ENCODE results near the gene ALDH18A1.

The ALDH18A1 gene

DNA sequence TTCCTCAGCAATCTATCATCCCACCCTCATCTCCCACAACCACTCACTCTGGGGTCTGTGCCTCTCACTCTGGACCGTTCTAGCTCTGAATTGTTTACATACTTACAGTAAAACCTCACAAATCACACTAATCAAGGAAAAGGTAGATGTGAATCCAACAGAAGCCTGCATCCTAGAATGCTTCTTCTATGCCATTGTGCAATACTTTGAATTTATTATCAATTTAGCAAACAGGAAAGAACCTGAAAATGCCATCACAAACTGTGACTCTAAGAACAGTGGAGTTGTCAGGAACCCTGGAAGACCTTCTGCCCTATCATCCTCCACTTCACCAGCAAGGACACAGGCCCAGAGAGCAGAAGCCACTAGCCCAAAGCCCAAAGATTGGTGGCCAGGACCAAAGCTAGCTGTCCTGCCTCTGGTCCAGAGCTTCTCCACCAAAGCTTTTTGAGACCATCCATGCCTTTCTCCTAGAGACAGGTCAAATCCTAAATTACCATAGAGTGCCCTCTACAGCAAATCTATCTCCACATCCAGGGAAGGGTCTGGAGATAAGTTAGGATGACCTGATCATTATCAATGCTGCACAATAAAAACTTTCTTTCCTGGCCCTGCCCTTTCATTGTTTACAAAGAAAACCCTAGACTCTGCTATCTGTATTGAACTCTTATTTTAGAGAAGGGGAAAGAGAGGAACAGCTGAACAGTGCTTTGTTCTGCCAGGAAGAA lies 97.8 kb downstream of the ALDH18A1 start:
- TF ChIP-seq, protein P1, sequence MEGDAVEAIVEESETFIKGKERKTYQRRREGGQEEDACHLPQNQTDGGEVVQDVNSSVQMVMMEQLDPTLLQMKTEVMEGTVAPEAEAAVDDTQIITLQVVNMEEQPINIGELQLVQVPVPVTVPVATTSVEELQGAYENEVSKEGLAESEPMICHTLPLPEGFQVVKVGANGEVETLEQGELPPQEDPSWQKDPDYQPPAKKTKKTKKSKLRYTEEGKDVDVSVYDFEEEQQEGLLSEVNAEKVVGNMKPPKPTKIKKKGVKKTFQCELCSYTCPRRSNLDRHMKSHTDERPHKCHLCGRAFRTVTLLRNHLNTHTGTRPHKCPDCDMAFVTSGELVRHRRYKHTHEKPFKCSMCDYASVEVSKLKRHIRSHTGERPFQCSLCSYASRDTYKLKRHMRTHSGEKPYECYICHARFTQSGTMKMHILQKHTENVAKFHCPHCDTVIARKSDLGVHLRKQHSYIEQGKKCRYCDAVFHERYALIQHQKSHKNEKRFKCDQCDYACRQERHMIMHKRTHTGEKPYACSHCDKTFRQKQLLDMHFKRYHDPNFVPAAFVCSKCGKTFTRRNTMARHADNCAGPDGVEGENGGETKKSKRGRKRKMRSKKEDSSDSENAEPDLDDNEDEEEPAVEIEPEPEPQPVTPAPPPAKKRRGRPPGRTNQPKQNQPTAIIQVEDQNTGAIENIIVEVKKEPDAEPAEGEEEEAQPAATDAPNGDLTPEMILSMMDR (IDR thresholded peaks at IDR 0.05; ENCODE audit: low read depth, low read length), result no peak
- H3K4me3 ChIP-seq (ENCODE audit: low read depth, low read length), result no peak overlapping the region

DNA sequence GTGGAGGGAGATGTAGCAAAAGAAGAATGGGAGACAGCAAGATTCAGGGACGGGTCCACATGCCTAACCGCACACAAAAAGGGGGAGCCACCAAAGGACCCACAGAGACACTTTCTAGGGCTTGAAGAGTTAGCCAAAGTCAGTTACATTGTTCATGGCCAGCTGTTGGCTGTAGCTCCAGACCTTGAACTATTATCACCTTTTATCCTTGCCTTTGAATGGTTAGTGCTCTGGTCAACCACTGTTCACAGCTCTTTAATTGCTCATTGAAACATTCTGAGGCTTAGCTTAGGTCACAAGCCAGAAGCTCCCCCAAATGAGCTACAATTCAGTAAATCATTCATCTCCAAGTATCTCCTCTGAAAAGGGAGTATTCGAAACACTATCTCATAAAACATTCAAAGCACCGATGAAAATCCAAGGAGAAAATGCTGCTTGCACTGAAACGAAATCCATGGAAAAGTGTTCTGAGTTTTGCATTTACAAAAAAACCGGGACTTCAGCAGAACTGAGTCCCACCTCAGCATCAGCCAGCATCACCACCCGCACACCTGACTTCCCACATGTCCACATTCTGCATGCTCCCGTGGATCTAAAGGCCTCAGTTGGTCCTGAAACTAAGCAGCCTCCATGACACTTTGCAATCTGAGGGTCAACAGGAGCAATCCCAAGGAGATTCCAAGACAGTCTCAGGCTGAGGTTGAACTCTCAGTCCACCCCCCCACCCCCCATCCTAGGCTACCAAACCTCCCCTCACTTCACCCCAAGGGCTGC lies 99.3 kb downstream of the ALDH18A1 start:
- TF ChIP-seq, protein P1 (IDR thresholded peaks at IDR 0.05; ENCODE audit: low read depth, low read length), result no peak
- H3K4me3 ChIP-seq (ENCODE audit: low read depth, low read length), result no peak overlapping the region

Data from WI38 (cell line).